Measurements from ENCODE around the gene ARL5A. TPM values are rescaled to one million over a fixed set of nuclear protein-coding genes. Genes with fewer than 3 reads are reported as not detected.

Gene ARL5A
- total RNA-seq, 1 donor from 2014 or later = 44.2 TPM

DNA sequence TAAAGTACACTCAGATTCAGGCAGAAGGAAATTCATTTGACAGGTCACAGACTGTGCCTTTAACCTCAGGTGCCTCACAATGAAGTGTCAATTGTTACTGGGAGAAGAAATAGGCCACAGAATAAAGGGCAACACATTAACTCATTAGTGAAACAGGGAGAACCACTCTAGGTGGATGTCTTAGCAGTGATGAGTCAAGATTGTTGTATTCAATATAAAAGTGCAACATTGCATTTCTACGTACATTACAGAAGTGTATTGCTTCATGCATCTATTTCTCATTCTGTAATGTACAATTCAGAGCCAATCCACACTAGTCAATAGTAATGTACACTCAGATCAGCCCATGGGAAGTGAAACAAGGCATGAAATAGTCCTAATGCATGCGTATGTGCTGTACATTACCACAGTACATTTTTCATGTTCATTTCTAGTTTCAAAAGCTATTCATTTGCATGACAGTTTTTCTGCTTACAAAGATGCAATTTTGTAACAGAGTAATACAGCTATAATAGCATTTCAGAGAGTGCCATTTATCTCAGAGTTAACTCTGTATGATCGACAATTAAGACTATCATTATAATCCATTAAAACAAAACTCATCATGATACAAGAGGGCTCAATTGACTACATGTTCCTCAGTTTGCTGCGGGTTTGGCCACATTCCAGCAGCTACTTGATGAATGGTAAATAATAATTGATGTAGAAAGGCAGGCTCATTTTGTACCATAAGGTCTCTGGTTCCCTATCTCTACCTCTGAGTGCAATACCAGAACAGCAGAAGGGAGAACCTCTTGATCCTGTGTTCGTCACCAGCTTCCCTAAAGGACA, 12.2 kb upstream of the ARL5A start:
- no peak for DNase-seq

DNA sequence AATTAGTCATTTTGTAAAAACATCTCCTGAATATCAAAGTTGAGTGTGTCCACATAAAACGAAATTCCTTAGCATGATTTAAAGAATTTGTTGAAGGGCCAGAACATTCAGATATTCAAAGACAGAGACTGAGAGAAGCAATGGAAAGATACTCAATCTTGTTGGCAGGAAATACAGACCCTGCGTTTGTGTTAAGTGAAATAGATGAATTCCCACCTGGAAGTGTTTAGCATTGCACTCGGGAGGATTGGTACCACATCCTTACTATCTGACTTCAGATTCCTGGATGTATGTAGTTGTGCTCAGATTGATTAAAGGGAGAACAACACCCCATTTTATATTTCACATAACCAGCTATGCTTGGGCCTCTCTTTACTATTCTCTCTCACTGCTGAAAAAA, 9.7 kb upstream of the ARL5A start:
- DNase-seq = no peak

DNA sequence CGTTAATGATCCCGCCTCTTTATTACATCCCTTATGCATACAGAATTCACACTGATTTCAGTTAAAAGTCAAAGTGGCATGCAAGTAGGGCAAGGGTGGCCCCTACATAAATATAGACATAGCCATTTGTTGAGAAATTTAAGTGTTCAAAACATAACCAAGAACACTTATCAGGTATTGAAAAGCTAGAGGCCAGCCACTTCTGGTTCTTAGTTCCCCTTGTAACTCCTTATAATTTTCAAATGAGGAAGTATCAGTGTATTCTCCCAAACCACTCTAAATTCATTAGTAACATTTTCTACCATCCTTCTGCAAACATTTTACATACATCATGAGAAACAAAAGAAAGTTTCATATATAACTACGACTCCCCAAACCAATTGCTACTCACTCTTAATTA, 5.8 kb upstream of the ARL5A start:
- DNase-seq = no peak

DNA sequence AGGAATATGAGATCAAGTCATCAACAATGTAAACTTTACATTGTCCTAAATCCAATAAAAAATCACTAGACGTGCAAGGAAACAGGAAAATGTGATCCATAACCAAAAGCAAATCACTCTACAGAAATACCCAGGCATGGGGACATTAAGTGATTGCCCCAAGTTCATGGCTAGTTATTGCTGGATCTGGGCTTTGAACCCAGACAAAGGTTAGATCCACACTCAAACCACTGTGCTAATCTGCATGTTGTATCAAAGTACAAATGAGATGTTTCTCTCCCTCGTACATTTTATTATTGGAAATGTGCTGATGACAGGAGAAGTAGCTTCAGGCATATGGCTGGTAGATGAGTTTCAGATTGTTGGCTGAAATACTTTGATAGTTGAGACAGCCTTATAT, 2.7 kb upstream of the ARL5A start:
- DNase-seq = no peak

DNA sequence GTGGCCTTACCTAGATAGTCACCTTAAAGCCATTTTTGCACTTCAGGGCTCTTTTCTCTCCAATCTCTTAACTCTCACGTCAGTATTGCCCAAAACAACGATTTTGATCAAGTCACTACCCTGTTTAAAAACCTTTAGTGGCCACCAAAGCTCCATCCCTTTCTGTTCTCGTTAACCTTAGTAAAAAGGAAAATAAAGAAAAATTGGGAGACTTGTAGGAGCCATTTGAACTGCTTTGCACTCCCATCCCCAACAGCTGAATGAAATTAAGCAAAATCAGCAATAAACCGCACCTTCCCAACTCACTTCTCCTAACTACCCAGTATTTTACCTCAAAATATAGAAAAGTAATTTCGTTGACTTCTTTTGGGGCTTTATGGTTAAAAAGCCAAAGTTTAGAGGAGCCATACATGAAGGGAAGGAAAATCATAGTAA, 686 bp upstream of the ARL5A start:
- no peak for DNase-seq

DNA sequence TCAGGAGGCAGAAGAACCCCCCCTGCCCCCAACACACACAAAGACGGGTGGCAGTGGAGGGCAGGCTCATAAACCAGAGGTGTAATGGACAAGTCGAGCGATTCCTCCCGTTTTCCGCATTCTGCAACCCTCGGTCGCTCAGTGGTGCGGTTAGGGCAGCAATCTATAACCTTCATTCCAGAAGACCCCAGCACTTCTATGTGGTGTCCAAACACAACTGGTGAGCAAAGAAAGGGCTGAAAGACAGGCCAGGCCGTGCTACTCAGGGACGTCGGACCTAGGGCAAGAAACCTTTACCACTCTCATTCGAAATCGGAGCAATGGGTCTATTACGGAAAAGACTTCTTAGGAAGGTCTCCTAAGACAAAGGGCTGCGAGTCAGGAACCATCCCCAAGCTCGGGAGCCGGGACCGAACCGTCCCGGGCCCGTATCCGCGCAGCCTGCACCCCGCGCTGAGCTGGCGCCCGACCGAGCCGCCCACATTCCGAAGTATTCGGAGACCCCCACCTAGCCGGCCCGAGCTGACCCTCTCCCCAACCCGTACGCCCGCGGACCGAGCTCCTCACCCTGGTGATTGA, 568 bp downstream of the ARL5A start:
- no peak for DNase-seq

DNA sequence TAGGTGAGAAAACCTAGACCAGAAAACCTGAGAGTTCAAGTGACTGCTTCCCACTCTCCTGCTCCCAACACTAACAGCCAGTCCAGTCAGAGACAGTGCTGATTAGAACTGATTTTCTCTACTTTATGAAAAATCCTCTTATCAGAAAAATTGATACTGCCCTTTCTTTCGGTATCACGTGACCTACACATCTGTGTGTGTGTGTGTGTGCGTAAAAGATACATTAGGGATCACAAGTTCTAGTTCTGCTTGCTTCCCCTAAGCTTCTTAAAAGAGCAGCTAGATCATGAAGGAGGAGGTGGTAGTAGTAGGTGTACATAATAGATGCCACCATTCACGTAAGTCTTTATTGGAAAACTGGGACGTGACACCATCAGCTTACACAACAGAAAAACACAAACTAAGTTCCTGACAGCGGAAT, 1.5 kb downstream of the ARL5A start:
- DNase-seq = no peak

DNA sequence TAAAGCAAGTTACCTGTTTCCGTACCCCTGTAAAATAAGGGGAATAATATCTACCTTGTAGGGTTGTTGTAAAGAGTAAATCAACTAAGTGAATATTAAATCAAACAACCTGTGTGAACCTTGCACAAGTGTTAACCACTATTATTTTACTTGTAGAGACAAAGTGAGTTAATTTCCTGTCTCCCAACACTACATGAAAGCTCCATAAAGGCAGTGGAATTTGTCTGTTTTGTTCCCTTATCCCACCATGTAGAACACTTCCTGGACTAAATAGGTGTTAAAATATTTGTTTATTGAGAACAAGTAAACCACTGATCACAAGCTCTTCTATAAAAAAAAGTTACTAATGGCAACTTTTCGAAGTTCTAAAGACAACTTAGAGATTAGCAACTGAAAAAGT, 3.3 kb downstream of the ARL5A start:
- DNase-seq = no peak

DNA sequence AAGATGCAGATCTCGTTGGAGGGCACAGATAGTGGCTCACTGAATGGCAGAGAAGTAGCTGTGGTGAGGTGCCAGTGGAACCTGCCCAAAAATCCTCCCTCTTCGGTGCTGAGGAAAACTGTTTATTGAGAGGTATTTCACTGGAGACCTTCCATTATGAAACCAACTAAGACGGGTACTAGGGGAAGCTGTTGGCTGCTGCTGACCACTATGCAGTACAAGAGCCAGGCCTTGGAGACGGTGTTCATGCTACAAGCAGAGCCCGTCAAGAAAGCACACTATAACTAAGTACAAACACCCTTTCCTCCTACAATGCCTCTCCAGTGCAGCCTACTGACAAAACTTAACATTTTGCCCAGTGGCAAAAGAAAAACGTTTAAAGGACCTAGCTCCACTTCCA, 4.6 kb downstream of the ARL5A start:
- DNase-seq = no peak

DNA sequence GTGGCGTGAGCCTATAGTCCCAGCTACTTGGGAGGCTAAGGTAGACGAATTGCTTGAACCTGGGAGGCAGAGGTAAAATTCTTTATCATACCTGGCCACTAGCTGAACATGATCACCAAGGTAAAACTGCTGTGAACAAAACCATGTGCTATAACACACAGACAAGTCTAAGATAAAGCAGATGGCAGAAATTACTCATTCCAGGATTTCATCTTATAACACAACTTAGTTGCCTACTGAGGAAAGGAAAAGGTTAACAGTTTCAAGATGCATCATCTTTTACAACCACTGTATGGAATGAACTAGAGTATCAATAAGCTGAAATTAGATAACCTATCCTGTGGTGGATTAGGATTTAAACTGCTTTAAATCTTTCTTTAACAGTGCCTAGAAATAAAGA, 8.3 kb downstream of the ARL5A start:
- DNase-seq = no peak

DNA sequence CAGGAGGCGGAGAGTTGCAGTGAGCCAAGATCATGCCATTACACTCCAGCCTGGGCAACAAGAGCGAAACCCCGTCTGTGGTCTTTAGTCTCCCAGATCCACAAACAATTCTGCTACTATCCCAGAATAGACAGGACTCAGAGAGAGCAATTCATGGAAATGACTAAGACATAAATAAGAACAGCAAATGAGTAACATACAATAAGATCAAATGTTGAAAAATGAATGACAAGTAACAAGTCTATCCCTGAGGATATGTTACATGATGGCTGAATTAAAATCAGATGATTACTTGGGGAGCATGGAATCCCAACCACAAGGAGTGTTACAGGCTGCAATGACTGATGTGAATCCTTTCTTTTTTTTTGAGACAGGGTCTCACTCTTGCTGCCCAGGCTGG, 10.3 kb downstream of the ARL5A start:
- DNase-seq = no peak

DNA sequence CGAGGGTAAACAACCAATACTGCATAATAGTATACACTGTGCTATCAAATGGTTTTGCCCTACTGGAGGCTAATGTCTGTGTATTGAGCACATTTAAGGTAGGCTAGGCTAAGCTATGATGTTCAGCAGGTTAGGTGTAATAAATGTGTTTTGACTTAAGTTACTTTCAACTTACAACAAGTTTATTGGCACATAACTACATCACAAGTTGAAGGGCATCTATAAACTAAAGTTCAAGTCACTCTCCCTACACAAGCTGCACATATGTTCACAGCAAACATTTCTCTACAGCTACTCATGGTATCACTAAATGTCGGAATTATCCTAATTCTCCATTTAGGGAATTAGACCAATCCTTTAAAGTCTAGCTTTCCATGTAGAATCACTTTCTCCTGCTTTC, 11.4 kb downstream of the ARL5A start:
- no peak for DNase-seq

DNA sequence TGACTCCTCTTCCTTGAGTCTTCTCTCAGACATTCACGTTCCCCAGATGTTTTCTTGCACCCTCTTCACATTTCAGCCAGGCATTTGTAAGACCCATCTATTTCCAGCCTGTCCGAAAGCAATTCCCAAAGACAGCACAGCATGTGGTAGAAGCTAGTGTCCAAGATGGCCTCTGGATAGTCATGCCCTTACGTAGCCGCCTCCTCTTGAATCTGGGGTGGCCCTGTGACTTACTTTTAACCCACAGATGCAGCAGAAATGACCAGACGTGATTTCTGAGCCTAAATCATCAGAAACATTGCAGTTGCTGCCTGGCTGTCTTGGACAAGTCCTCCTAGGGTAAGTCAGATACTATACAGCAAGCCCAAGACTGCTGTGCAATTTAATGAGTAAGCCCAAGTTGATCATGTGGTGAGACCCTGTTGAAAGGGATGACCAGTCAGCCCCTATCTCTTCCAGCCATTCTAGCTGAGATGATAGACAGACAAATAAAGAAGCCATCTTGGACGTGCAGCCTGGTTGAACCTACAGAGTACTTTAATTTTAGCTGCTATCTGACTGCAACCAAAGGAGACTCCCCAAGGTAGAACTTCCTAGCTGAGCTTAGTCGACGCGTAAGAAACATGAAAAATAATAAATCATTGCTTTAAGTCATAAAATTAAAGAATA, 12.3 kb downstream of the ARL5A start:
- DNase-seq = no peak

DNA sequence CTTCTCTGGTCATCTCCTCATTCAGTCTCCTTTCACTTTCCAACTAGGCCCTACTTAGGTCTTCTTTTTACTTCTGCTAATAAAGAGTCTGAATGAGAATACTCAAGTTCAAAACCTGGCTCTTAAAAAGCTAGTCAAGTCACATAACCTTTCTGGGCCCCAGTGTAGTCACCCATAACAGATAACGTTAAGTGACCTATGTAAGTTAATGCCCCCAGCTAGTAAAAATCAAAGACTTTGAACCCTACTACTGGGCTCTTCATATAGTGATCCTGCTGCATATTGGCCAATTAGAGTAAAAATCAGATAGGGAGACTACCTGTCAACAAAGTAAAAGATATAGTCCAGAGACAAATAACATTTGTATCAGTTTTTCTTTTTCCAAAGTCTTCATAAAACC, 17.7 kb downstream of the ARL5A start:
- no peak for DNase-seq

DNA sequence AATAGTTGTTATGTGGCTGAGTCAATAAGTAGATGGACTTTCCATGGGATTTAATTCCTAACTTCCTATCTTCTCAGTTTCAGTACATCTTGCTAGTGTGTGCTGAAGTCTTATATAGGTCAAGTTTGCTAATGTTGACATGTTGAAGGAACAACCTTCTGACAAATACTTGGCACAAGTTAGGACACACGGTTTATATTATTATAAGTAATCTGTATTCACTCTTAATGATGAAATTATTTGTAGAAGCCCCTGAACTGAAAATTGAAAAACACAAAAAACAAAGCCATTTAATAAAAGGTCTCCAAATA, 19.2 kb downstream of the ARL5A start:
- DNase-seq = no peak

DNA sequence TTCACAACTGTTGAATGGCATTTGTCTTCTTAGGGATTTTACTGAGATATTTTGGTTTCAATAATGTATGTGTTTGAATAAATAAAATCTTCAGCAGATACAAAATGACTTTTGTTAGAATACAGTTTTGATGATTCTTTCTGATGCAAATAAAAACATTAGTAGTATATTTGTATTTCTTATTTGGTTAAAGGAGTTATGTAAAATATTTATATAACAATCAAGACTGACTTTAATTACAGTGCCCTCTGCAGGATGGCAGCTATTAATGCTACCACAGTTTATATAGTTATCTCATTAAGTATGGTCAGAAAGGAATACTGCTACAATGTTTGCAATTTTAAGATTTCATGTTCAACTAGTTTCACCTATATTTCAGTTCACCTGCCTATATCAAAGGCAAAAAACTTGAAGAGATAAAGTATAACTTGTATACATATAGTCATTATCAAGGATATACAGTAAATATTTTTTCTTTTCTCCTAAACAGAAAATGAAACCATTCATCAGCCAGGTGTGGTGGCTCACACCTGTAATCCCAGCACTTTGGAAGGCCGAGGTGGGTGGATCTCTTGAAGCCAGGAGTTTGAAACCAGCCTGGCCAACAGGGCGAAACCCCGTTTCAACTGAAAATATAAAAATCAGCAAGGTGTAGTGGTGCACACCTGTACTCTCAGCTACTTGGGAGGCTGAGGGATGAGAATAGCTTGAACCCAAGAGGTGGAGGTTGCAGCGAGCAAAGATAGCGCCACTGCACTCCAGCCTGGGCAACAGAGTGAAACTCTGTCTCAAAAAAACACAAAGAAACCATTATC, 19.8 kb downstream of the ARL5A start:
- peak; percentile 47 for DNase-seq

DNA sequence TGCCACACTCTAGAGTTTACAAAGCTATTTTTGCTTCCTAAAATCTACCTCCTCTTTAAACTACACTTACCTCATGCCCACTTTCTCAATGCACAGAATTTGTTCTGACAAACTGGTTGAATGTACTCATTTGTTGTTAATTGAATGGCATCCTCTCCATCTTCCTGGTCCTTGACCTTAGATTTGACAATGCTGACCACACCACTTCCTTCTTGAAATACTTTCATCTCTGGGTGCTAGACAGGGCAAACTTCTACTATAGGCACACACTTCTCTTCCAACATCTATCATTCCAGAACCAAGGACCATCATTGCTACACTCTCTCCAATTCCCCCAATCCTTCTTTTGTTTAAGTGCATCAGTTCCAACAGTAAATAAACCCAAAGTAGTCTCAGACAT, 22.3 kb downstream of the ARL5A start:
- no peak for DNase-seq

DNA sequence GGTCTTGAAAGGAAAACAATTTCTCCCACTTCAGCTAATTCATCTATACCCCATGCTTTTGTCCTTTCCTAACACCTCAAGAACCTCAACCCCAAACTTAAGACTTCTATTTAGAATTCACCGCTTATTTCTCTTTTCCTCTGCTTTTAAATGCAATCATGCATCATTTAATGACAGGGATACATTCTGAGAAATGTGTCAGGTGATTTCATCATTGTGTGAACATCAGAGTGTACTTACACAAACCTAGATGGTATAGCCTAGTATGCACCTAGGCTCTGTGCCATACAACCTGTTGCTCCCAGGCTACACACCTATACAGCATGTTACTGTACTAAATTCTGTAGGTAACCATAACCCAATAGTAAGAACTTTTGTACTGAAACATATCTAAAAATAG, 22.9 kb downstream of the ARL5A start:
- DNase-seq = no peak

DNA sequence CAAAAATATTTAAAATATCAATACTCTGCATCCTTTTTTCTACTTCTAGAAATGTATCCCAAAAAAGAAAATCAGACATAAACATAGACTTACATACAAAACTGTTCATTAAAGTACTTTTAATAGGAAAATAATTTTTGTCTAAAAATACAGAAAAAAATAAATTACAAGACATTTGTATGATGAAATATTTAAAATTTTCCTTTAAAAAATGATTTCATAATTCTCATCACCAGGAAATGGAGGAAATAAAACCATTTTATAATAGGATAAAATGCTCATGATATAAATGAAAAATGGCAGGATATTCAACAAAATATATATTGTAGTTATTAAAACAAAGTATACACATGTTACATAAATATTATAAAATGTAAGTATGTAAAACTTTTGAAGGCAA, 24.4 kb downstream of the ARL5A start:
- no peak for DNase-seq

DNA sequence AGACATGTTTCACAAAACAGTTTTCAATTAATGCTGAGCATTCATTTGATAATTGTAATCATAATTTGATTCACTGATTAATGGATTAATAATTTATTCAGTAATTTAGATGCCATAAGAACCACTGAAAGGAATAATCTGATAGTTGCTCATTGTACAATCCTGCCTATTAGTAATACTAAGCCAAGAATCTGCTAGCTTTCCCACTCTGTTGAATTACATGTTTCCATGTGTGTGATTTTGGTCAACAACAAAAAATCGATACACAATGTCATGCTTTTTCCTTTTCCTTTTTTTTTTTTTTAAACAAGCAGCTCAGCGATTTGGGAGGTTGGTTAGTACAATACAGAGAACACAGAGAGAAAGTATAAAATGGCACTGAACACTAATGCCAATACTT, 25.9 kb downstream of the ARL5A start:
- no peak for DNase-seq

DNA sequence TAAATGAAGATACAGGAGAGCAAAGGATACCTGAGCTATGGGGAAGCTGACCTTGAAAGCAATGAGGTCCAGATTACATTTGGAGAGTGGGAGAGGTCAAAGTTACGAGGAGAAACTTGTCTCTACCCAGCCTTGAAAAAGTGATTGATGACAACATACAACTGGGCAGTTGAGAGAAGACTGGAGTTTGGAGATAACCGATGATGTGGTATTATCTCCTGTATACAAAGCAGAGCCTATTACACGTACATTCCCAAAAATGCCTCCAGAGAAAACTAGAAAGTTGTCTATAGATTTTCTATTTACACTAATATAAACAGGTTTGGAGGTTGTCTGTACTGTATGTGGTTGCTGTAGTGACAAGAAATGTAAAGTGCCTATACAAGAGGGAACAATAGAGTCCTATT, 28.3 kb downstream of the ARL5A start:
- no peak for DNase-seq

DNA sequence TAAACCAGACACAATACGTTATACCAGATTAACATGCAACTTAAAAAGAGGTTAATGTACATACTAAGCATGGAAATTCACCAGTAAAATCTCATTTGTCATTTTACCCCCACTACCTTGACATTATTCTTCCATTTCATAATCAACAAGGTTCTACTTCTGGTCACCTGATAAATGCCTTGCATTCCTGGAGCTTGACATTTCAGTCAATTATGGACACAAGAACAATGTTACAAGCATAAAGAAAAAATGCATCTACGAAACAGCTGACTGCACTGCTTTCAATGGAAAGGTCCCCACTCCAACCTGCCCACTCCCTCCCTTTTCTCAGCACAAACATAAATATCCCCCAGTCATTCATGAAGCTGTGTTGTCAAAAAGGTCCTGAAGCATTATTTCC, 31.4 kb downstream of the ARL5A start:
- no peak for DNase-seq

DNA sequence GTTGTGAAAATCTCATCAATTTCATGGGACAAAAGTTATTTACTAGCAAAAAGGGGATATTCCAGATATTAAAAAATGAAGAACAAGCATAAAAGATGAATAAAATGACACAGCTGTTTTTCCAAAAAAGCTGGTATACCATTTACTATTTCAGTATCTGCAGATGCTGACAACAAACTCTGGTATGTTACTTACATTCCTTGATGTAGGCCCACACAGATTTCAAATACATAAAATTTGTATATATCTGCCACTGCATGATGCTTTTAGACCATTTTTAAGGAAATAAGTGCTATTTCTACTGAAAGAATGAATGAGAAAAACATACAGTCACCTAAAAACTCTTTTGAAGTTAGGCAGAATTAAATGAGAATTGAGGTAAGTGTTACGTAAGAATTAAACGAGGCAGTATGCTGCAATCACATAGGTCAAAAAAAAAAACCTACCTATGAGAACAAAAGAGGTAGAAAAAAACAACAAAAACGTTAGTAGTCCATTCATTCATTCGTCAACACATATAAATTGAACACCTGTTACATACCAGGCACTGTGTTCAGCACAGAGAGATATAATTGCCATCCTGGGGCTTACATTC, 32.5 kb downstream of the ARL5A start:
- no peak for DNase-seq

Data from tongue (tissue), 2 donors.